HFF-Myc (cell line): ENCODE results near the gene ARHGAP9.
"Not testable (repeated sequence)": the region's sequence is repeated elsewhere in the genome, so short reads cannot be mapped to it uniquely, and the experiment has no call there.

Experiments
- DNase-seq: peaks from one replicate; pipeline ENCODE4 v3.0.0-alpha.2; 2011; ENCODE audit warnings: low read depth; ENCODE audit errors: extremely low read depth
- H3K4me3 ChIP-seq: replicated peaks from 2 replicates; pipeline ENCODE4 v1.5.1; 2011; ENCODE audit warnings: low read depth, mild to moderate bottlenecking, control low read depth, low read length
- TF ChIP-seq, protein P1 (sequence below): IDR thresholded peaks from 2 replicates; pipeline ENCODE4 v1.5.1; 2012; ENCODE audit warnings: mild to moderate bottlenecking, low read depth, low read length, control low read depth; ENCODE audit errors: missing control alignments

ARHGAP9 gene

DNA sequence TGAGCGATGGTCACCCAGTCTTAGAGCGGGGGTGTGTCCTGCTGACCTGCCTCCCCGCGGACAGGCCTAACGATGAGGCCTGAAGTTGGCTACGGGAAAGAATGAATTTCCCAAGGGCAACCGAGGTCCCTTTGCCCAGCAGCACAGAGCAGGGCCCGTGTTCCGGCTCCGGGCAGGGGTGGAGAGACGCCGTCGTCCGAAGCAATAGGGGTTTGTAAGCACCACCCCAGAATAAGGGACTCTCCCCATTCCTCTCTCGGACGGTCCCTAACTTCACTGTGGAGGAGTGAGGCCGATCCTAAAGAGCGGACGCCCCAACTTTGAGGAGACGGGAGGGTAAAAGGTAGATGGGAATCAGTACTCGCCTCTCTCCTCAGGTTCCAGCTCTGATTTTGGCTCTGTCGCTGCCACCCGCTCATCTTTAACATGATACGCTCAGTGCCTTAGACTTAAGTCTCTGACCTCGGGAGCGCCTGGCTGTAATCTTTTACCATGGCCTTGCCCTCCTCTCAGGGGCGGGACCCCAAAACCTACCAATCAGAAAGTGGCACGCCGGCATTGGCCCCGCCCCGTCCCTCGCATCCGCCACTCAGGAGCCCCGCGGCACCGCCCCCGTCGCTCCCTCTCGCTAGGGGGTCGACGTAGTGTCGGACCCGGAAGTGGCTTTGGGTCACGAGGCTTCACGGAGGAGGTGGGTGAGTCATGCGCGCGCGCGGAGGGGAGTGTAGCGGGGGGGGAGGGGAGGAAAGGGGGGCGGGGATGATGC, 40.6 kb upstream of the ARHGAP9 start, which contains the start of gene DDIT3:
TSS of gene DDIT3 (minus strand) at position 462 of the 766 bp plus-strand sequence. CDS start 3,108 bp downstream, outside the sequence.
- DNase-seq = peak; percentile 90
- TF ChIP-seq, protein P1, sequence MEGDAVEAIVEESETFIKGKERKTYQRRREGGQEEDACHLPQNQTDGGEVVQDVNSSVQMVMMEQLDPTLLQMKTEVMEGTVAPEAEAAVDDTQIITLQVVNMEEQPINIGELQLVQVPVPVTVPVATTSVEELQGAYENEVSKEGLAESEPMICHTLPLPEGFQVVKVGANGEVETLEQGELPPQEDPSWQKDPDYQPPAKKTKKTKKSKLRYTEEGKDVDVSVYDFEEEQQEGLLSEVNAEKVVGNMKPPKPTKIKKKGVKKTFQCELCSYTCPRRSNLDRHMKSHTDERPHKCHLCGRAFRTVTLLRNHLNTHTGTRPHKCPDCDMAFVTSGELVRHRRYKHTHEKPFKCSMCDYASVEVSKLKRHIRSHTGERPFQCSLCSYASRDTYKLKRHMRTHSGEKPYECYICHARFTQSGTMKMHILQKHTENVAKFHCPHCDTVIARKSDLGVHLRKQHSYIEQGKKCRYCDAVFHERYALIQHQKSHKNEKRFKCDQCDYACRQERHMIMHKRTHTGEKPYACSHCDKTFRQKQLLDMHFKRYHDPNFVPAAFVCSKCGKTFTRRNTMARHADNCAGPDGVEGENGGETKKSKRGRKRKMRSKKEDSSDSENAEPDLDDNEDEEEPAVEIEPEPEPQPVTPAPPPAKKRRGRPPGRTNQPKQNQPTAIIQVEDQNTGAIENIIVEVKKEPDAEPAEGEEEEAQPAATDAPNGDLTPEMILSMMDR = no peak
- peak within 1 kb of the TSS; percentile 69 for H3K4me3 ChIP-seq

DNA sequence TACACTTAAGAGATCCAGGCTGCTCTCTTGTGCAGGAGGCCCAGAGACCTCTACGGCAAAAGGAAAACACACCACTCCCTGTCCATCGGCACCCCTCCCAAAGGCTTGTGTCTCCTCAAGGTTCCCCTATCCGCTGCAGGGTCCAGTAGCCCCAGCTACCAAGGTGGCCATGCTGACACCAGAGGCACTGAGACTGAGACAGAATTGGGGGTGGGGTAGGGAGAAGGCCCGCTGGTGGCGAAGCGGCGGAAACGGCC, 40.1 kb upstream of the ARHGAP9 start:
- peak overlapping the region; percentile 69 for H3K4me3 ChIP-seq
- DNase-seq = no peak
- TF ChIP-seq, protein P1 = no peak

DNA sequence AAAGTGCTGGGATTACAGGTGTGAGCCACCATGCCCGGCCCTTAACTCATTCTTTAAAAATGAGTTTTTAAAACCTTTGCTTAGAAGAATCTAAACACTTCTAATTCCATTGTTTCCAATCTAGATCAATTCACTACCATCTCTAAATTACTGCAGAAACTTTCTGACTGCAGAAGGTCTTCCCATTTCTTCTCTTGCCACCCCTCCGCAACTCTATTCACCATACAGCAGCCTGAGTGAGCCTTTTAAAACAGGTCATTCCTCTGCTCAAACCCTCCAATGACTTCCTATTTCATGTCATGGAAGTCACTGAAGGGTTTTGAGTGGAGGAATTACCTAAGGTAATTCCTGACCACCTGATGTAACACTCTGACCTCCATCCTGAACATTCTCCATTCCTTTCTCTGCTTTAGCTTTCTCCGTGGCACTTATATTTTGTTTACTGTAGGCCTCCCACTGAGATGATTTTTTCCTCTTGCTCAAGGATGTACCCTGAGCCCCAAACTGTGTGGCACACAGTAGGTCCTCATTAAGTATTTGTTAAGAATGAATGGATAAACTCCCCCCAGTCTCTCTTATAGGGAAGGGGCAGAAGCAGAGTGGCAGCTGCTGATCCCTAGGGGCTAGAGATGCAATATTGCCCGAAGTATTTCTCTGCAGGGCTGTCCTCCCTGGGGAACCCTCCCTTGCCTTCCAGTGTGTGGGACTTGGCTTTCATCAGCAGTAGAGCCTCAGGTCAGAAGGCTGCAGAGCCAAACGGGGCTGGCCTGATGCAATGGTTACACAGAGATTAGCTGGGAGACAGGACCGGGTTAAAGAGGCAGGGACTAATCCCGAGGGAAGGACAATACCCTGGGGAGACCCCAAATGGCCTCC, 39.5 kb upstream of the ARHGAP9 start:
- TF ChIP-seq, protein P1 = no peak
- no peak for DNase-seq

DNA sequence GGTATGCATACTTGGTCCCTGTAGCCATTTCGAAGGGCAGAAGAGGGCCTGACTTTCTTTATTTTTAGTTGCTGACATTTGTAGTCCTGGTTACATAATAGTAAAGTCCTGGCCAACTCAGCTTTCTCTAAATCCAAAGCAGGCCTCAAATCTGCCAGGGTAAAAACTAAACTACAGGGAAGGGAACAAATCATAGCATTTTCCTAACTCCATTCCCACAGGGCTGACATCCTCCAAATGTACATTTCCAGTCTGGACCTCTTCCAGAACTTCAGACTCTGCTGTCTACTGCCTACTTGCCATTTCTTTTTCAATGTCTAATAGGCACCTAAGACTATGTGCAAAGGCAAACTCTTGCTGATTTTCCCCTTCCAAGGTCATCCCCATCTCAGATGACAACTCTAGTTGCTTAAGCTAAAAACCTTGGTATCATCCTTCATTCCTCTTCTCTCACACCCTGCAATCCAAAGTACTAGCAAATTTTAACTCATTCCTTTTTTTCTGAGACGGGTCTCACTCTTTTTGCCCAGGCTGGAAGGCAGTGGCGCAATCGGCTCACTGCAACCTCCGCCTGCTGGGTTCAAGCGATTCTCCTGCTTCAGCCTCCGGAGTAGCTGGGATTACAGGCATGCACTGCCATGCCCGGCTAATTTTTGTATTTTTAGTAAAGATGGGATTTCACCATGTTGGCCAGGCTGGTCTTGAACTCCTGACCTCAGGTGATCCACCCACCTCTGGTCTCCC, 38.7 kb upstream of the ARHGAP9 start:
- TF ChIP-seq, protein P1 = no peak
- DNase-seq = no peak
- peak overlapping the region; percentile 69 for H3K4me3 ChIP-seq

More for the DNA sequence above, 39.5 kb upstream of the ARHGAP9 start:
- peak overlapping the region; percentile 69 for H3K4me3 ChIP-seq

DNA sequence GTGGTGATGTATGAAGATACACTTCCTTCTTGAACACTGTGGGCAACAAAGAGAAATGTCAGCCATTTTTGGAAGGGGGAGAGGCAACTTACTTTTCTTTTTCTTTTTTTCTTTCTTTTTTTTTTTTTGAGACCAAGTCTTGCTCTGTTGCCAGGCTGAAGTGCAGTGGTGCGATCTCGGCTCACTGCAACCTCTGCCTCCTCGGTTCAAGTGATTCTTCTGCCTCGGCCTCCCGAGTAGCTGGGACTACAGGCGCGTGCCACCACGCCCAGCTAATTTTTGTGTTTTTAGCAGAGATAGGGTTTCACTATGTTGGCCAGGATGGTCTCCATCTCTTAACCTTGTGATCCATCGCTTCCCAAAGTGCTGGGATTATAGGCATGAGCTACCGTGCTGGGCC, 38.1 kb upstream of the ARHGAP9 start:
- H3K4me3 ChIP-seq = peak overlapping the region; percentile 69; the same call in 1 of the 2 replicates
- DNase-seq = not testable (repeated sequence)

DNA sequence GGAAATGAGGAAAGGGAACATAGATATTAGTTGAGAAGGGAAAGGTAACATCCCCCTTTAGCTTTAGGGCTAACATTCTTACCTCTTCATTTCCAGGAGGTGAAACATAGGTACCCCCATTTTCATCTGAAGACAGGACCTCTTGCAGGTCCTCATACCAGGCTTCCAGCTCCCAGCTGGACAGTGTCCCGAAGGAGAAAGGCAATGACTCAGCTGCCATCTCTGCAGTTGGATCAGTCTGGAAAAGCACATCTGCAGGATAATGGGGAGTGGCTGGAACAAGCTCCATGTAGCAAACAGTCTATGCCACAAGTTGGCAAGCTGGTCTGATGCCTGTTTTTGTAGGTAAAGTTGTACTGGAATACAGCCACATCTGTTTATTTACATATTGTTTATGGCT, 37.5 kb upstream of the ARHGAP9 start:
- no peak for DNase-seq
- H3K4me3 ChIP-seq = no peak overlapping the region
- TF ChIP-seq, protein P1 = no peak
